Stimulated activated effector memory CD8-positive, alpha-beta T cell treated with anti-CD3 and anti-CD28 coated beads, Interleukin-12 subunit alpha, Interleukin-12 subunit beta, amount 100 ng/mL, for 72 hours (primary cell): ENCODE results near the gene FGR.

Experiments used
- ATAC-seq: fragments of 150-1000 bp; cut with Tn5 transposase; 2 replicates; pipeline ENCODE4 v1.10.0; 2021
- DNase-seq, 2 donors: peaks; one replicate each; pipeline ENCODE4 v3.0.0; 2021 to 2022; ENCODE audit warnings: low spot score in 2 of 2
- H3K27ac Mint-ChIP-seq: one replicate; pipeline ENCODE4 v1.8.0; 2022; ENCODE audit warnings: mild to moderate bottlenecking, mixed read lengths
- H3K36me3 Mint-ChIP-seq: one replicate; pipeline ENCODE4 v1.8.0; 2022; ENCODE audit warnings: mild to moderate bottlenecking, mixed read lengths
- H3K4me1 Mint-ChIP-seq: one replicate; pipeline ENCODE4 v1.8.0; 2022; ENCODE audit warnings: mixed read lengths
- H3K4me3 Mint-ChIP-seq: one replicate; pipeline ENCODE4 v1.8.0; 2022; ENCODE audit warnings: mild to moderate bottlenecking, mixed read lengths
- H3K9me3 Mint-ChIP-seq: one replicate; pipeline ENCODE4 v1.8.0; 2022; ENCODE audit warnings: mixed read lengths

FGR gene

GRCh38 chr1:27569088-27569460 lies 65.9 kb downstream of the FGR start:
- no peaks in the 10 kb centered on the region for H3K9me3 Mint-ChIP-seq
- ATAC-seq, result peak; percentile 42
- H3K36me3 Mint-ChIP-seq, result peaks cover 21% of the 10 kb centered on the region
- H3K4me3 Mint-ChIP-seq, result peak overlapping the region; percentile 70
- peaks cover 57% of the 10 kb centered on the region for H3K4me1 Mint-ChIP-seq
- no peak overlapping the region for H3K27ac Mint-ChIP-seq
- no peak for DNase-seq

- H3K4me3 Mint-ChIP-seq, result peak overlapping the region; percentile 70
- peaks cover 57% of the 10 kb centered on the region for H3K4me1 Mint-ChIP-seq
- DNase-seq (peak; percentile 86 to 95), ATAC-seq (peak; percentile 90)
- H3K27ac Mint-ChIP-seq, result no peak overlapping the region
- no peaks in the 10 kb centered on the region for H3K9me3 Mint-ChIP-seq
- H3K36me3 Mint-ChIP-seq, result peaks cover 17% of the 10 kb centered on the region
Measured at GRCh38 chr1:27568300-27569087, 66.5 kb downstream of the FGR start.

GRCh38 chr1:27567971-27568299 lies 67.0 kb downstream of the FGR start:
- DNase-seq (no peak), ATAC-seq (peak; percentile 2)
- peak overlapping the region; percentile 70 for H3K4me3 Mint-ChIP-seq
- H3K27ac Mint-ChIP-seq, result no peak overlapping the region
- H3K36me3 Mint-ChIP-seq, result peaks cover 17% of the 10 kb centered on the region
- H3K4me1 Mint-ChIP-seq, result peaks cover 60% of the 10 kb centered on the region
- H3K9me3 Mint-ChIP-seq, result no peaks in the 10 kb centered on the region

GRCh38 chr1:27567146-27567526 lies 67.8 kb downstream of the FGR start:
- Mint-ChIP-seq H3K4me3 (no peak overlapping the region), H3K9me3 (no peaks in the 10 kb centered on the region), H3K4me1 (peaks cover 59% of the 10 kb centered on the region), H3K36me3 (peaks cover 17% of the 10 kb centered on the region), H3K27ac (no peak overlapping the region)
- ATAC-seq (no peak), DNase-seq (no peak)

GRCh38 chr1:27566462-27567145 lies 68.4 kb downstream of the FGR start:
- Mint-ChIP-seq H3K36me3 (peaks cover 17% of the 10 kb centered on the region), H3K4me1 (peaks cover 62% of the 10 kb centered on the region), H3K27ac (peak overlapping the region; percentile 12), H3K9me3 (no peaks in the 10 kb centered on the region), H3K4me3 (no peak overlapping the region)
- ATAC-seq (no peak), DNase-seq (no peak)

- DNase-seq, result no peak
- Mint-ChIP-seq H3K9me3 (no peaks in the 10 kb centered on the region), H3K4me3 (no peak overlapping the region), H3K27ac (no peak overlapping the region), H3K4me1 (peaks cover 64% of the 10 kb centered on the region), H3K36me3 (peaks cover 17% of the 10 kb centered on the region)
- ATAC-seq, result no peak
Measured at GRCh38 chr1:27564710-27565649, 70.0 kb downstream of the FGR start.

- ATAC-seq (no peak), DNase-seq (no peak)
- no peak overlapping the region for H3K4me3 Mint-ChIP-seq
- peaks cover 58% of the 10 kb centered on the region for H3K4me1 Mint-ChIP-seq
- H3K36me3 Mint-ChIP-seq, result peaks cover 17% of the 10 kb centered on the region
- no peak overlapping the region for H3K27ac Mint-ChIP-seq
- no peaks in the 10 kb centered on the region for H3K9me3 Mint-ChIP-seq
Measured at GRCh38 chr1:27563591-27564471, 71.2 kb downstream of the FGR start.

GRCh38 chr1:27563341-27563590 lies 71.7 kb downstream of the FGR start:
- Mint-ChIP-seq H3K36me3 (peaks cover 16% of the 10 kb centered on the region), H3K4me1 (peaks cover 54% of the 10 kb centered on the region), H3K4me3 (no peak overlapping the region), H3K27ac (no peak overlapping the region), H3K9me3 (no peaks in the 10 kb centered on the region)
- DNase-seq (no peak), ATAC-seq (no peak)

GRCh38 chr1:27562534-27563340 lies 72.2 kb downstream of the FGR start:
- H3K9me3 Mint-ChIP-seq, result no peaks in the 10 kb centered on the region
- ATAC-seq (no peak), DNase-seq (no peak)
- H3K4me3 Mint-ChIP-seq, result no peak overlapping the region
- H3K27ac Mint-ChIP-seq, result peak overlapping the region; percentile 66
- H3K36me3 Mint-ChIP-seq, result peaks cover 11% of the 10 kb centered on the region
- H3K4me1 Mint-ChIP-seq, result peaks cover 51% of the 10 kb centered on the region
